ENCODE measurements around the gene TMEM260. TPM values are rescaled to one million over a fixed set of nuclear protein-coding genes. Genes with fewer than 3 reads are reported as not detected.

Gene TMEM260
- total RNA-seq, 1 experiment from 2014 or later, result 17.8 TPM

DNA sequence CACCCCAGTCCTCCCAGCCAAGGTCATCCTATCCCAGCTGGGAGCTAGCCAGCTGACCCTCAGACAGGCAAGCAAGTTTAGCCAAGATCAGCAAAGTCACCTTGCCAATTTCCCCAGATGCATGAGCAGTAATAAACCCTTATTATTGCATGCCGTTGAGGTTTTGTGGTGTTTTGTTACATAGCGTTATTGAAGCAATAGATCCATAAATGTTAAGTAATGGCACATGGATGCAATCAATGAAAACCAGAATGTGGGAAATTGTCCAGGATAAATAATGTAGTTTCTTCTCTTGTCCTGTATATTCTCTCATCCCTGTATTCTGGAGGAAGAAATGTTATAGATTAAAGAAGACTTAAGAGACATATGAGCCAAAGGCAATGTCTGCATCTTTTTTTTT is 18.0 kb upstream of the TMEM260 start:
- TF ChIP-seq CTCF (conservative IDR thresholded peaks at IDR 0.05; ENCODE audit: low read depth, low read length), result no peak
- no peak for TF ChIP-seq EZH2phosphoT487 (IDR thresholded peaks at IDR 0.05; ENCODE audit: borderline replicate concordance, low read length)
- TF ChIP-seq EZH2 (IDR thresholded peaks at IDR 0.05; ENCODE audit: low read length, unreplicated experiment), result no peak
- DNase-seq (no peak), ATAC-seq (no peak)
- Histone ChIP-seq H4K20me1 (ENCODE audit: low read length) (no peaks in the 10 kb centered on the region), H3K27me3 (ENCODE audit: low read length) (peaks cover 66% of the 10 kb centered on the region), H3F3A (ENCODE audit: low read length, unreplicated experiment) (no peaks in the 10 kb centered on the region), H3K9ac (ENCODE audit: low read length) (no peak overlapping the region), H3K36me3 (ENCODE audit: low read depth, low read length) (no peaks in the 10 kb centered on the region), H2AFZ (ENCODE audit: low read length) (no peak overlapping the region), H3K4me3 (ENCODE audit: low read length) (no peak overlapping the region), H3K9me3 (ENCODE audit: low read length) (no peaks in the 10 kb centered on the region), H3K4me2 (ENCODE audit: low read length) (no peak overlapping the region), H3K79me2 (ENCODE audit: low read length) (no peaks in the 10 kb centered on the region), H3K4me1 (ENCODE audit: insufficient read depth, low read length) (no peaks in the 10 kb centered on the region), H3K9me2 (replicated peaks; ENCODE audit: low read length) (no peaks in the 10 kb centered on the region), H3K27ac (ENCODE audit: low read length) (no peak overlapping the region)
- ChIA-PET POLR2A (ENCODE audit: unreplicated experiment) (no interaction called here), CTCF (no interaction called here)
- no TSS peak for BruUV-seq (replicated peaks)
- intact Hi-C loops (cut with micrococcal nuclease), result no loop called here

GRCh38 chr14:56562883-56563282 is 16.7 kb upstream of the TMEM260 start:
- peaks cover 66% of the 10 kb centered on the region for H3K27me3 ChIP-seq (ENCODE audit: low read length)
- CTCF ChIA-PET, result no interaction called here
- no peaks in the 10 kb centered on the region for H3K36me3 ChIP-seq (ENCODE audit: low read depth, low read length)
- no peaks in the 10 kb centered on the region for H4K20me1 ChIP-seq (ENCODE audit: low read length)
- BruUV-seq (replicated peaks), result no TSS peak
- H3K4me2 ChIP-seq (ENCODE audit: low read length), result no peak overlapping the region
- no peak overlapping the region for H3K27ac ChIP-seq (ENCODE audit: low read length)
- DNase-seq, result peak; percentile 43
- POLR2A ChIA-PET (ENCODE audit: unreplicated experiment), result no interaction called here
- H2AFZ ChIP-seq (ENCODE audit: low read length), result no peak overlapping the region
- H3F3A ChIP-seq (ENCODE audit: low read length, unreplicated experiment), result no peaks in the 10 kb centered on the region
- intact Hi-C loops (cut with micrococcal nuclease), result no loop called here
- TF ChIP-seq EZH2phosphoT487 (IDR thresholded peaks at IDR 0.05; ENCODE audit: borderline replicate concordance, low read length) (no peak), CTCF (conservative IDR thresholded peaks at IDR 0.05; ENCODE audit: low read depth, low read length) (no peak), EZH2 (IDR thresholded peaks at IDR 0.05; ENCODE audit: low read length, unreplicated experiment) (no peak)
- no peaks in the 10 kb centered on the region for H3K4me1 ChIP-seq (ENCODE audit: insufficient read depth, low read length)
- ATAC-seq, result peak; percentile 58; the same call in 1 of the 2 replicates
- no peaks in the 10 kb centered on the region for H3K9me2 ChIP-seq (replicated peaks; ENCODE audit: low read length)
- no peak overlapping the region for H3K9ac ChIP-seq (ENCODE audit: low read length)
- no peaks in the 10 kb centered on the region for H3K79me2 ChIP-seq (ENCODE audit: low read length)
- H3K4me3 ChIP-seq (ENCODE audit: low read length), result no peak overlapping the region
- H3K9me3 ChIP-seq (ENCODE audit: low read length), result no peaks in the 10 kb centered on the region

- Histone ChIP-seq H3K9me2 (replicated peaks; ENCODE audit: low read length) (no peaks in the 10 kb centered on the region), H3K9me3 (ENCODE audit: low read length) (no peaks in the 10 kb centered on the region), H3K4me2 (ENCODE audit: low read length) (no peak overlapping the region), H4K20me1 (ENCODE audit: low read length) (no peaks in the 10 kb centered on the region), H3K4me1 (ENCODE audit: insufficient read depth, low read length) (no peaks in the 10 kb centered on the region), H3K27me3 (ENCODE audit: low read length) (peaks cover 55% of the 10 kb centered on the region), H3F3A (ENCODE audit: low read length, unreplicated experiment) (no peaks in the 10 kb centered on the region), H3K9ac (ENCODE audit: low read length) (no peak overlapping the region), H3K4me3 (ENCODE audit: low read length) (no peak overlapping the region), H3K36me3 (ENCODE audit: low read depth, low read length) (no peaks in the 10 kb centered on the region), H3K27ac (ENCODE audit: low read length) (no peak overlapping the region), H2AFZ (ENCODE audit: low read length) (no peak overlapping the region), H3K79me2 (ENCODE audit: low read length) (no peaks in the 10 kb centered on the region)
- intact Hi-C loops (cut with micrococcal nuclease), result no loop called here
- BruUV-seq (replicated peaks), result no TSS peak
- TF ChIP-seq EZH2 (IDR thresholded peaks at IDR 0.05; ENCODE audit: low read length, unreplicated experiment), result no peak
- no peak for TF ChIP-seq EZH2phosphoT487 (IDR thresholded peaks at IDR 0.05; ENCODE audit: borderline replicate concordance, low read length)
- TF ChIP-seq CTCF (conservative IDR thresholded peaks at IDR 0.05; ENCODE audit: low read depth, low read length), result no peak
- ATAC-seq, result no peak
- ChIA-PET CTCF (no interaction called here), POLR2A (ENCODE audit: unreplicated experiment) (no interaction called here)
- DNase-seq, result no peak
These were observed 10.4 kb upstream of the TMEM260 start for GRCh38 chr14:56569174-56569573.
